GM23338 (cell line): Measurements from ENCODE around the gene PTPRE. TPM values are rescaled to one million over a fixed set of nuclear protein-coding genes. Genes with fewer than 3 reads are reported as not detected.

ENCODE experiments used
- ATAC-seq: fragments of 200-7000 bp; cut with Tn5 transposase; 3 replicates; pipeline ENCODE4 v1.9.1; 2020
- DNase-seq: peaks from one replicate; pipeline ENCODE4 v3.0.0-alpha.2; 2015; ENCODE audit warnings: low spot score
- H2AFZ ChIP-seq: fragments of 200-600 bp; sonication (generic); 2 replicates; pipeline ENCODE4 v1.8.0; 2016; ENCODE audit warnings: antibody characterized with exemption, mild to moderate bottlenecking, moderate library complexity
- H3F3A ChIP-seq: fragments of 200-600 bp; sonication (generic); replicated peaks from 2 replicates; pipeline ENCODE4 v1.8.0; 2017; ENCODE audit warnings: antibody characterized with exemption, mixed run types, low read depth
- H3K27ac ChIP-seq: fragments of 200-600 bp; sonication (generic); 2 replicates; pipeline ENCODE4 v1.6.1; 2016; ENCODE audit warnings: low read depth
- H3K27me3 ChIP-seq: fragments of 200-600 bp; sonication (generic); 2 replicates; pipeline ENCODE4 v1.8.0; 2016; ENCODE audit warnings: mild to moderate bottlenecking, mixed run types, moderate library complexity; ENCODE audit not compliant: insufficient read depth
- H3K36me3 ChIP-seq: fragments of 200-600 bp; sonication (generic); 2 replicates; pipeline ENCODE4 v1.8.0; 2016; ENCODE audit warnings: mild to moderate bottlenecking; ENCODE audit not compliant: insufficient read depth
- H3K4me1 ChIP-seq: fragments of 200-600 bp; sonication (generic); 2 replicates; pipeline ENCODE4 v1.8.0; 2016; ENCODE audit warnings: mild to moderate bottlenecking, moderate library complexity; ENCODE audit not compliant: insufficient read depth
- H3K4me2 ChIP-seq: fragments of 200-600 bp; sonication (generic); 2 replicates; pipeline ENCODE4 v1.7.1; 2017; ENCODE audit warnings: mixed run types
- H3K4me3 ChIP-seq: fragments of 200-600 bp; sonication (generic); 2 replicates; pipeline ENCODE4 v1.6.1; 2016; ENCODE audit warnings: mixed run types
- H3K79me2 ChIP-seq: fragments of 200-600 bp; sonication (generic); replicated peaks from 2 replicates; pipeline ENCODE4 v1.8.0; 2017; ENCODE audit warnings: mild to moderate bottlenecking; ENCODE audit not compliant: insufficient read depth
- H3K9me2 ChIP-seq: fragments of 200-600 bp; sonication (generic); 2 replicates; pipeline ENCODE4 v1.8.0; 2017; ENCODE audit not compliant: insufficient read depth
- H4K20me1 ChIP-seq: fragments of 200-600 bp; sonication (generic); replicated peaks from 2 replicates; pipeline ENCODE4 v1.8.0; 2017; ENCODE audit warnings: mild to moderate bottlenecking; ENCODE audit not compliant: insufficient read depth
- H3K27ac Mint-ChIP-seq: 2 replicates; pipeline ENCODE4 v1.8.0; 2020; ENCODE audit warnings: inconsistent platforms, mild to moderate bottlenecking, moderate library complexity, mixed read lengths
- H3K27me3 Mint-ChIP-seq: 3 replicates; pipeline ENCODE4 v1.8.0; 2022; ENCODE audit warnings: low read depth, mild to moderate bottlenecking, moderate library complexity, mixed read lengths, inconsistent platforms; ENCODE audit not compliant: insufficient read depth, poor library complexity
- H3K36me3 Mint-ChIP-seq: 3 replicates; pipeline ENCODE4 v1.8.0; 2021; ENCODE audit warnings: low read depth, mild to moderate bottlenecking, inconsistent platforms, moderate library complexity, mixed read lengths
- H3K4me1 Mint-ChIP-seq: 3 replicates; pipeline ENCODE4 v1.8.0; 2020; ENCODE audit warnings: mild to moderate bottlenecking, inconsistent platforms, mixed read lengths
- H3K4me3 Mint-ChIP-seq: 3 replicates; pipeline ENCODE4 v1.8.0; 2021; ENCODE audit warnings: moderate library complexity, mild to moderate bottlenecking, inconsistent platforms, mixed read lengths
- H3K9me3 Mint-ChIP-seq: 3 replicates; pipeline ENCODE4 v1.8.0; 2020; ENCODE audit warnings: moderate library complexity, mild to moderate bottlenecking, inconsistent platforms, mixed read lengths
- EZH2 ChIP-seq: fragments of 200-600 bp; sonication (generic); IDR thresholded peaks from one replicate; pipeline ENCODE4 v1.8.0; 2017; ENCODE audit warnings: antibody characterized with exemption, mild to moderate bottlenecking, low read depth; ENCODE audit not compliant: unreplicated experiment
- EZH2phosphoT487 ChIP-seq: fragments of 200-600 bp; sonication (generic); IDR thresholded peaks from one replicate; pipeline ENCODE4 v1.8.1; 2018; ENCODE audit warnings: antibody characterized with exemption; ENCODE audit not compliant: unreplicated experiment
- NANOG ChIP-seq: IDR thresholded peaks from 2 replicates; pipeline ENCODE4 v1.6.1; 2016; ENCODE audit warnings: antibody characterized with exemption, borderline replicate concordance
- ZNF114 ChIP-seq: fragments of 250-450 bp; sonication (Bioruptor Pico); IDR thresholded peaks from 2 replicates; pipeline ENCODE4 v1.5.0; 2020; ENCODE audit warnings: mild to moderate bottlenecking, moderate library complexity
- ZNF331 ChIP-seq: fragments of 250-450 bp; sonication (Bioruptor Pico); IDR thresholded peaks from 2 replicates; pipeline ENCODE4 v1.5.0; 2020; ENCODE audit warnings: low read depth, mild to moderate bottlenecking, moderate library complexity
- polyA plus RNA-seq: library from polyadenylated mRNA; unstranded; fragments of >200 nt; fragmentation: Nextera tagmentation; extraction: Ambion mirVana; gene quantifications from 2 replicates; pipeline ENCODE4 v1.2.1, GENCODE V29; 2016
- total RNA-seq: library from RNA; depleted of rRNA; stranded (reverse); fragments of >200 nt; shearing (Covaris generic); gene quantifications from 2 replicates; pipeline ENCODE4 v1.2.3, GENCODE V29; 2014
- TF ChIP-seq, protein P1 (sequence below), 2 experiments: fragments of 200-600 bp in 1 of 2; sonication (generic) in 1 of 2; conservative IDR thresholded peaks; 2 replicates each; pipeline versions ENCODE4 v1.5.1 to v1.6.1; 2016 to 2017; ENCODE audit warnings: antibody characterized with exemption in 2 of 2, low read depth in 2 of 2, mild to moderate bottlenecking in 2 of 2, moderate library complexity in 1 of 2
- TF ChIP-seq, protein P2 (sequence below): fragments of 250-450 bp; sonication (Bioruptor Pico); IDR thresholded peaks from 2 replicates; pipeline ENCODE4 v1.5.0; 2020; ENCODE audit warnings: mild to moderate bottlenecking, moderate library complexity

PTPRE gene
- total and polyA plus RNA-seq, 2 experiments from 2014 or later: 0.34 to 0.42 TPM

- Histone ChIP-seq H3K27ac (no peak overlapping the region), H3K4me1 (no peaks in the 10 kb centered on the region), H3K27me3 (no peaks in the 10 kb centered on the region), H3K4me3 (no peak overlapping the region), H4K20me1 (no peaks in the 10 kb centered on the region), H2AFZ (no peak overlapping the region), H3F3A (no peaks in the 10 kb centered on the region), H3K79me2 (no peaks in the 10 kb centered on the region), H3K9me2 (no peaks in the 10 kb centered on the region), H3K36me3 (no peaks in the 10 kb centered on the region), H3K4me2 (no peak overlapping the region)
- H3K9me3 Mint-ChIP-seq: no peaks in the 10 kb centered on the region
- H3K27ac Mint-ChIP-seq: no peak overlapping the region
- no peak for DNase-seq
- ATAC-seq: no peak
- TF ChIP-seq EZH2 (no peak), EZH2phosphoT487 (no peak), ZNF114 (CRISPR knock-in tag) (no peak), ZNF331 (CRISPR knock-in tag) (no peak), NANOG (no peak)
- TF ChIP-seq, protein P1, sequence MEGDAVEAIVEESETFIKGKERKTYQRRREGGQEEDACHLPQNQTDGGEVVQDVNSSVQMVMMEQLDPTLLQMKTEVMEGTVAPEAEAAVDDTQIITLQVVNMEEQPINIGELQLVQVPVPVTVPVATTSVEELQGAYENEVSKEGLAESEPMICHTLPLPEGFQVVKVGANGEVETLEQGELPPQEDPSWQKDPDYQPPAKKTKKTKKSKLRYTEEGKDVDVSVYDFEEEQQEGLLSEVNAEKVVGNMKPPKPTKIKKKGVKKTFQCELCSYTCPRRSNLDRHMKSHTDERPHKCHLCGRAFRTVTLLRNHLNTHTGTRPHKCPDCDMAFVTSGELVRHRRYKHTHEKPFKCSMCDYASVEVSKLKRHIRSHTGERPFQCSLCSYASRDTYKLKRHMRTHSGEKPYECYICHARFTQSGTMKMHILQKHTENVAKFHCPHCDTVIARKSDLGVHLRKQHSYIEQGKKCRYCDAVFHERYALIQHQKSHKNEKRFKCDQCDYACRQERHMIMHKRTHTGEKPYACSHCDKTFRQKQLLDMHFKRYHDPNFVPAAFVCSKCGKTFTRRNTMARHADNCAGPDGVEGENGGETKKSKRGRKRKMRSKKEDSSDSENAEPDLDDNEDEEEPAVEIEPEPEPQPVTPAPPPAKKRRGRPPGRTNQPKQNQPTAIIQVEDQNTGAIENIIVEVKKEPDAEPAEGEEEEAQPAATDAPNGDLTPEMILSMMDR (conservative IDR thresholded peaks at IDR 0.05; ENCODE audit: low read depth in 2 of 2): no peak
- TF ChIP-seq, protein P2, sequence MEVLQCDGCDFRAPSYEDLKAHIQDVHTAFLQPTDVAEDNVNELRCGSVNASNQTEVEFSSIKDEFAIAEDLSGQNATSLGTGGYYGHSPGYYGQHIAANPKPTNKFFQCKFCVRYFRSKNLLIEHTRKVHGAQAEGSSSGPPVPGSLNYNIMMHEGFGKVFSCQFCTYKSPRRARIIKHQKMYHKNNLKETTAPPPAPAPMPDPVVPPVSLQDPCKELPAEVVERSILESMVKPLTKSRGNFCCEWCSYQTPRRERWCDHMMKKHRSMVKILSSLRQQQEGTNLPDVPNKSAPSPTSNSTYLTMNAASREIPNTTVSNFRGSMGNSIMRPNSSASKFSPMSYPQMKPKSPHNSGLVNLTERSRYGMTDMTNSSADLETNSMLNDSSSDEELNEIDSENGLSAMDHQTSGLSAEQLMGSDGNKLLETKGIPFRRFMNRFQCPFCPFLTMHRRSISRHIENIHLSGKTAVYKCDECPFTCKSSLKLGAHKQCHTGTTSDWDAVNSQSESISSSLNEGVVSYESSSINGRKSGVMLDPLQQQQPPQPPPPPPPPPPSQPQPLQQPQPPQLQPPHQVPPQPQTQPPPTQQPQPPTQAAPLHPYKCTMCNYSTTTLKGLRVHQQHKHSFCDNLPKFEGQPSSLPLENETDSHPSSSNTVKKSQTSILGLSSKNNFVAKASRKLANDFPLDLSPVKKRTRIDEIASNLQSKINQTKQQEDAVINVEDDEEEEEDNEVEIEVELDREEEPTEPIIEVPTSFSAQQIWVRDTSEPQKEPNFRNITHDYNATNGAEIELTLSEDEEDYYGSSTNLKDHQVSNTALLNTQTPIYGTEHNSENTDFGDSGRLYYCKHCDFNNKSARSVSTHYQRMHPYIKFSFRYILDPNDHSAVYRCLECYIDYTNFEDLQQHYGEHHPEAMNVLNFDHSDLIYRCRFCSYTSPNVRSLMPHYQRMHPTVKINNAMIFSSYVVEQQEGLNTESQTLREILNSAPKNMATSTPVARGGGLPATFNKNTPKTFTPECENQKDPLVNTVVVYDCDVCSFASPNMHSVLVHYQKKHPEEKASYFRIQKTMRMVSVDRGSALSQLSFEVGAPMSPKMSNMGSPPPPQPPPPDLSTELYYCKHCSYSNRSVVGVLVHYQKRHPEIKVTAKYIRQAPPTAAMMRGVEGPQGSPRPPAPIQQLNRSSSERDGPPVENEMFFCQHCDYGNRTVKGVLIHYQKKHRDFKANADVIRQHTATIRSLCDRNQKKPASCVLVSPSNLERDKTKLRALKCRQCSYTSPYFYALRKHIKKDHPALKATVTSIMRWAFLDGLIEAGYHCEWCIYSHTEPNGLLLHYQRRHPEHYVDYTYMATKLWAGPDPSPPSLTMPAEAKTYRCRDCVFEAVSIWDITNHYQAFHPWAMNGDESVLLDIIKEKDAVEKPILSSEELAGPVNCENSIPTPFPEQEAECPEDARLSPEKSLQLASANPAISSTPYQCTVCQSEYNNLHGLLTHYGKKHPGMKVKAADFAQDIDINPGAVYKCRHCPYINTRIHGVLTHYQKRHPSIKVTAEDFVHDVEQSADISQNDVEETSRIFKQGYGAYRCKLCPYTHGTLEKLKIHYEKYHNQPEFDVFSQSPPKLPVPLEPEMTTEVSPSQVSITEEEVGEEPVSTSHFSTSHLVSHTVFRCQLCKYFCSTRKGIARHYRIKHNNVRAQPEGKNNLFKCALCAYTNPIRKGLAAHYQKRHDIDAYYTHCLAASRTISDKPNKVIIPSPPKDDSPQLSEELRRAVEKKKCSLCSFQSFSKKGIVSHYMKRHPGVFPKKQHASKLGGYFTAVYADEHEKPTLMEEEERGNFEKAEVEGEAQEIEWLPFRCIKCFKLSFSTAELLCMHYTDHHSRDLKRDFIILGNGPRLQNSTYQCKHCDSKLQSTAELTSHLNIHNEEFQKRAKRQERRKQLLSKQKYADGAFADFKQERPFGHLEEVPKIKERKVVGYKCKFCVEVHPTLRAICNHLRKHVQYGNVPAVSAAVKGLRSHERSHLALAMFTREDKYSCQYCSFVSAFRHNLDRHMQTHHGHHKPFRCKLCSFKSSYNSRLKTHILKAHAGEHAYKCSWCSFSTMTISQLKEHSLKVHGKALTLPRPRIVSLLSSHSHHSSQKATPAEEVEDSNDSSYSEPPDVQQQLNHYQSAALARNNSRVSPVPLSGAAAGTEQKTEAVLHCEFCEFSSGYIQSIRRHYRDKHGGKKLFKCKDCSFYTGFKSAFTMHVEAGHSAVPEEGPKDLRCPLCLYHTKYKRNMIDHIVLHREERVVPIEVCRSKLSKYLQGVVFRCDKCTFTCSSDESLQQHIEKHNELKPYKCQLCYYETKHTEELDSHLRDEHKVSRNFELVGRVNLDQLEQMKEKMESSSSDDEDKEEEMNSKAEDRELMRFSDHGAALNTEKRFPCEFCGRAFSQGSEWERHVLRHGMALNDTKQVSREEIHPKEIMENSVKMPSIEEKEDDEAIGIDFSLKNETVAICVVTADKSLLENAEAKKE (CRISPR knock-in tag): no peak
- peaks cover 10% of the 10 kb centered on the region; the same call in 2 of the 3 replicates for H3K4me1 Mint-ChIP-seq
- H3K27me3 Mint-ChIP-seq: no peaks in the 10 kb centered on the region
- no peak overlapping the region for H3K4me3 Mint-ChIP-seq
- no peaks in the 10 kb centered on the region for H3K36me3 Mint-ChIP-seq
Observed at GRCh38 chr10:128077155-128077875, 170.4 kb downstream of the PTPRE start.
